ENCODE measurements around the gene EML4.
"Not testable (repeated sequence)": the region's sequence is repeated elsewhere in the genome, so short reads cannot be mapped to it uniquely, and the experiment has no call there.

Gene EML4

GRCh38 chr2:42270757-42271156, 101.6 kb downstream of the EML4 start:
- DNase-seq, result no peak

- DNase-seq, result not testable (repeated sequence)
Observed at GRCh38 chr2:42271246-42271645, 102.1 kb downstream of the EML4 start.

GRCh38 chr2:42274863-42275262, 105.7 kb downstream of the EML4 start:
- DNase-seq, result no peak

DNA sequence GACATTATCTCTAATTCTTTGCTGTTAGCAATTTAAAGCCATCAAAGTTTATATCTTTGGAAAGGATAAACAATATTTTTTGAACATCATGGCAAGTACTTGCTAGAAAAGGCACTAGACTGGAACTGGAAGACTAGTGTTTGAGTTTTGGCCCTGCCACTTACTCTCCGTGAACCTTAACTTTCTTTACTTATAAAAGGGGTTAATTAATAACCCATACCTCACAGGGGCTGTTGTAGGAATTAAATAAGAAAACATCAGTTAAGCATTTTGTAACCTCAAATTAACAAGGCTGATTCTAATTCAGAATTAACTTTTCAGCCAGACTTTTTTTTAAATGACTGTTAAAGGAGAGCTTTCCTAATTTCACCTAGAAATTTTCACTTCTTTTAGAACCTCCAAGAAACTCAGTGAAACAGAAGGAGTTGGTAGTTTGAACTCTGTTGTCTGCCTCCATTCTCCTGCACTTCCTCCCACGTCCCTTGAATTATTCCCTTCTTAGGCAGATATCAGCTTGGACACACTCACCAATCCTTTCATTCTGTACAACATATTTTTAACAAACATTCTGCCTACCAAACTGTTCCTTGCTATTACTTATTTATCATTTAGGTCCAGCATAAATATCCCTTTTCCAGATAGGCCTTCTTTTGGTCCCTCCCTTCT, 112.4 kb downstream of the EML4 start:
- no peak for DNase-seq

GRCh38 chr2:42284019-42284418, 114.9 kb downstream of the EML4 start:
- DNase-seq, result no peak

DNA sequence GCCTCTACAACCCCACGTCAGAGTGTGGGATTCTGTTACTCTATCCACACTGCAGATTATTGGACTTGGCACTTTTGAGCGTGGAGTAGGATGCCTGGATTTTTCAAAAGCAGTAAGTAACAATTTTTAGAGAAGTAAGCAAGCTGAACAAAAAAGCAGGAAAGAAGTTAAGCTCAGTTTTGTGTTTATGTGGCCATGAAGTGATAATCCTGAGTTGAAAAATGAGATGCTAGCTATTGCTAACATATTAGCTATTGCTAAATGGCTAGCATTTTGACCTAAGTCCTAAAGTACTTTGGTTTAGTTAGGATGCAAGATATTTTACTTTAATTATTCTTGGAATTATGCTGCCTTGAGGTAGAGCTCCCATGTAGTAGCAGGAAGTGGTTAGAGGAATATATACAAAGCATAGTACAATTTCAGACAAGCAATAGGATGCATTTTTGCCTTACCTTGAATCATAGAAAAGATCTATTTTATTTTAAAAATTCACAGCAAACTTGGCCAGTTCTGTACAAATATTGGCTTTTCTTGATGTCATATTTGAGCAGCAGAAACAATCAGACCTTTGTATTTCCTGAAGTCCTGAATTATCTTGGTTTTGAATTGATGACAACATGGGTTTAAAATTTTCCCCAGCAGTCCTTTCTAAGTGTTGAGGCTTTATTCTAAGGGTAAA, 117.3 kb downstream of the EML4 start:
- no peak for DNase-seq

DNA sequence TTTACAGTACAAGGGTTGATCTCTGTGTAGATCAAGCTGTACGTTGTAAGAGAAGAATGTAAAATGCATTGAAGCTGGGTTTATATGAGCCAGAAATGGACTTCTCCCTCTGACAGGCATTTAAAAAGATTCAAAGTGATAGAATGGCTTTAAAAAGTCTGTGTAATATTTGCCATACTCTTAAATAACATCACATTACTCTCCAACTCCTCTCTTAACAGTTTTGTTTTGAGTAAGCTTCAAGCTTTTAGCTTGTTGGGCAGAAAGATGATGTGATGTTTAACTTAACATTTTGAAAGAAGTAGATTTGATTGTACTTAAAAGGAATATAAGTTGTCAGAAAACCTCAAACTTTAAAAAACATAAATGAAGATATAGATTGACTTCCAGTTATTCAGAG, 119.7 kb downstream of the EML4 start:
- DNase-seq, result no peak

GRCh38 chr2:42289222-42289621, 120.1 kb downstream of the EML4 start:
- DNase-seq, result no peak

- DNase-seq, result no peak
Observed at GRCh38 chr2:42290005-42290404, 120.9 kb downstream of the EML4 start.

- DNase-seq, result no peak
Observed at GRCh38 chr2:42293019-42293418, 123.9 kb downstream of the EML4 start.

DNA sequence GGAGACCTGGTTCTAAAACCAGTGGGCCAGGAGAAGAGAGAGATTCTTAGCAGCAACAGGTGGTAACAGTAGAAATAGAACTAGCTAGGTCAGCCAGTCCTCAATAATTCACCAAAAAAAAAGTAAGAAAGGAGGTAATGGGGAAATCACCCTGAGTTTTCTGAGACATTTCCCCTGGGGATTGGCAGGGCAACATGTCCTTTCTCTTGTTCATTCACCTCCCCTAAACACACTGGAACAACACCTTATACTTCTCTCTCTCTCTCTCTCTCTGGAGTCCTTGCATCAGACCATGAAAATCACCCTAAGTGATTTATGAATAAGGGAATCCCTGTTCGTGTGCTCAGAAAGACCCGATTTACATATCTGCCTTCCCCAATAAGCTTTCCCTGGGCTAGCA, 127.1 kb downstream of the EML4 start:
- DNase-seq, result no peak

GRCh38 chr2:42297322-42297936, 128.3 kb downstream of the EML4 start:
- DNase-seq, result no peak

DNA sequence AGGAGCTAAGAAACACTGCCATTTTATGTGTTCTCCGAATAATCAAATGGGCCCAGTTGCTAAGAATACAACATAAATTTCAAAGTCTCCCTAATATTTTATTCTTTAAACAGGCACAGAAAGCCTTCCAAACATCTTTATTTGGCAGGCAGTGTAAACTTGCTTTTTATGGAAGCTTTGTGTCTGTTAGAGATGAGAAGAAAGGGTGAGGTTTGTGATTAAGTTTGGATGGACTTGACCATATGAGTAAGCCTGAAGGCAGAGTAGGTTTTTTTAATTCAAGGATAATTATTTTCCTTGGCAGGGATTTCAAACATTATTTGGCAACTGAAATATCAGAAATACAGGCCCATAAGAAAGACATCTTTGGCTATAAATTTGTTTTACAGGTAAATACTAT, 129.0 kb downstream of the EML4 start:
- DNase-seq, result no peak

DNA sequence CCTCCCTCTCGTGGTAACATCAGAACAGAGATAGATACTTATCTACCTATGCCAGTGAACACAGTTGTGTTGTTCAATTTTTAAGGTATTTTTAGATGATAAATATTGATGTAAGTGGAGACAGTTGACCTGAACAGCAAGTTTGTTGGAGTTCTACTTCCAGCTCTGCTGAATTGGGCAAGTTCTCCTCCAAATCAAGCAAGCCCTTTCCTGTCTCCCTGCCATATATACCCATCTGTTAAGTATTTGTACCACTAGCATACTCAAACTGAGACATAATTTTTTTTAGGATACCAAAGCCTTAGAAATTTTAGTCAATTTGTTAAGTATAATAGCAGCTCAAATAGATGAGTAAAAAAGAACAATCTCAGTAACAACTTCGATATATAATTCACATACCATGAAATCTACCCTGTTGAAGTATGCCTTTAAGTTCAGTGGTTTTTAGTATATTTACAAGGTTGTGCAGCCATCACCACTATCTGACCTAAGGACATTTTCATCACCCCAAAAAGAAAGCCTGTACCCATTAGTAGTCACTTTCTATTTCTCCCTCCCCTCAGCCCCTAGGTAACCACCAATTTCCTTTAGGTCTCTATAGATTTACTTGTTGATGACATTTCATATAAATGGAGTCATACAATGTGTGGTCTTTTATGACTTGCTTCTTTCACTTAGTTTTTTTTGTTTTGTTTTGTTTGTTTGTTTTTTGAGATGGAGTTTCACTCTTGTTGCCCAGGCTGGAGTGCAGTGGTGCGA, 130.0 kb downstream of the EML4 start:
- no peak for DNase-seq

DNA sequence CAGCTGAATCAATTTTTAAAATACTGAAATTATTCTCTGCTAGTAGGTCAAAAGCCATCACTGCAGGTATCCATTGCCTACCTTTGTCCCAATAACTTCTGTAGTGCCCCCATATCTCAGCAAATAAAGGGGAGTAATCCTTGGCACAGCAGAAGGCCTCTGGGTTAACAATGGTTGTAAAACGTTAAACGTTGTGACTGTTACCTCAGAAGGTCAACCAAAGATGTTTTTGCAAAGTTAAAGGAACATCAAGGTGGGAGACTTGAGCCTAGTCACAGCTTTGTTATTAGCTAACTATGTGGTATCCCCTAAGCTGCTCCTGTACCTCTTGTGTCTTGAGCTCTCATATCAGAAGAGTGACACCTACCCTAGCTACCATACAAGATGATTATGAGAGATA, 131.4 kb downstream of the EML4 start:
- DNase-seq, result no peak

DNA sequence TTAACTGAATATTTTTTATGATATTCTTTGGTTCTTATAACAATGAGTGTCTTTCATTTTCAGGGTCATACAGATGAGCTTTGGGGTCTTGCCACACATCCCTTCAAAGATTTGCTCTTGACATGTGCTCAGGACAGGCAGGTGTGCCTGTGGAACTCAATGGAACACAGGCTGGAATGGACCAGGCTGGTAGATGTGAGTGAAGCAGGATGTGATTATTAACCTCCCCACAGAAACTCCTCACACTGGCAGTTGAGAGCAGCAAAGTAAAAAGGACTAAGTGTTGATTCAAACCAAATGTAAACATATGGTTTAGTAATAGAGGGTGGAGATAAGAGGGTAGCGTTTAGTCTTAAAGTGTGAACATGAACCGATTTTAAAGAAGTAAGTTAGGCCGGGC, 134.1 kb downstream of the EML4 start:
- DNase-seq, result no peak

GRCh38 chr2:42304059-42304713, 135.0 kb downstream of the EML4 start:
- no peak for DNase-seq

GRCh38 chr2:42307180-42307579, 138.0 kb downstream of the EML4 start:
- no peak for DNase-seq

- no peak for DNase-seq
Observed at GRCh38 chr2:42309366-42309765, 140.2 kb downstream of the EML4 start.

- no peak for DNase-seq
Observed at GRCh38 chr2:42310007-42310515, 140.9 kb downstream of the EML4 start.

- DNase-seq, result no peak
Observed at GRCh38 chr2:42312106-42312505, 143.0 kb downstream of the EML4 start.

DNA sequence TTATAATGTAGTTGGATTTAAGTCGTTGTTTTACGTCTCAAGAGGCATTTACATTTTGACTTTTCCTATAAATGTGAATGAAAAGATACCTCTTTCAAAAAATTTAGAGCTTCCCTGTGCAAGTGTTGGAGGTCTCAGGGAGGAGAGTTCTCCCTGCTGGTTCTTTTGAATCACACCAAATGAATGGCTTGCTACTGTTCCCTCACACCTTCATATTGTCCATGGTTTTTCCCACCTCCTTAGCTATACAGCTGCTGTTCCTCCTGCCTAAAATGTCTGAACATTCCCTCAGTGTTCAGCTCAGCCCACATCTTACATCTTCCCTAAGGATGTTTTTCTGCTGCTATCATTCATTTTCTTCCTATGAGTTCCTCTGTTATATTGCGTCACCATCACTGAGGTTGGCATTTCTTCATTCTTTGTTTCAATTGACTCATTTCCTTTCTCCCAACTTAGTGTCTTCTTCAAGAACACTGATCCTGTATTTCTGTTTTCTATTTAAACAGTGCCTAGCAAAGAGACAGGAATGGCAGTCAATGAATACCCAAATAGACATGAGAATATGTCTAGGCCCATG, 145.8 kb downstream of the EML4 start:
- DNase-seq, result no peak
